LHCN-M2 (cell line): ENCODE data around the gene LENG8. TPM values are rescaled to one million over a fixed set of nuclear protein-coding genes. Genes with fewer than 3 reads are reported as not detected.

Experiments used
- total RNA-seq: library from RNA; depleted of rRNA; stranded (reverse); fragments of >200 nt; gene quantifications from 2 replicates; pipeline ENCODE4 v1.2.3, GENCODE V29; 2014; rRNA removed

Gene LENG8
- total RNA-seq, 1 experiment from 2014 or later: 36.7 TPM

Other genes starting within 250 kb of the LENG8 start
- 1,535 and 1,605 TPM in 2 replicates for gene RPS9, start 248.3 kb upstream of the LENG8 start, total RNA-seq
- not detected in 2 replicates for gene LILRB3, start 226.2 kb upstream of the LENG8 start, total RNA-seq
- gene LILRA6, start 206.4 kb upstream of the LENG8 start, total RNA-seq: not detected in 2 replicates
- not detected in 2 replicates for gene LILRB5, start 191.9 kb upstream of the LENG8 start, total RNA-seq
- gene LILRB2, start 168.1 kb upstream of the LENG8 start, total RNA-seq: not detected in 2 replicates
- not detected in 2 replicates for gene LILRA5, start 136.0 kb upstream of the LENG8 start, total RNA-seq
- gene LILRA4, start 110.0 kb upstream of the LENG8 start, total RNA-seq: not detected in 2 replicates
- gene LAIR1, start 84.3 kb upstream of the LENG8 start, total RNA-seq: not detected in 2 replicates
- gene TTYH1, start 33.7 kb upstream of the LENG8 start, total RNA-seq: not detected in 2 replicates
- 3.8 and 8.2 TPM in 2 replicates for gene LENG9, start 14.6 kb downstream of the LENG8 start, total RNA-seq
- gene CDC42EP5, start 24.1 kb downstream of the LENG8 start, total RNA-seq: 9.2 and 9.5 TPM in 2 replicates
- not detected in 2 replicates for gene LAIR2, start 53.6 kb downstream of the LENG8 start, total RNA-seq
- gene LILRA2, start 124.6 kb downstream of the LENG8 start, total RNA-seq: not detected in 2 replicates
- gene LILRA1, start 144.4 kb downstream of the LENG8 start, total RNA-seq: not detected in 2 replicates
- gene LILRB1, start 181.3 kb downstream of the LENG8 start, total RNA-seq: not detected in 2 replicates
- not detected in 2 replicates for gene LILRB4, start 213.8 kb downstream of the LENG8 start, total RNA-seq